ENCODE data around the gene TPK1.

Gene TPK1

GRCh38 chr7:144517749-144518148 is 318.1 kb downstream of the TPK1 start:
- Histone ChIP-seq H3K27me3 (ENCODE audit: control insufficient read depth in 1 of 2, insufficient read depth in 1 of 2, low read length in 2 of 2) (no peaks in the 10 kb centered on the region), H3K4me2 (ENCODE audit: low read length, poor library complexity, severe bottlenecking) (no peak overlapping the region), H2BK15ac (ENCODE audit: low read depth, poor library complexity, severe bottlenecking) (no peak overlapping the region), H3K9me3 (ENCODE audit: control insufficient read depth, low read length) (no peaks in the 10 kb centered on the region), H4K91ac (ENCODE audit: low read length) (no peak overlapping the region), H3K9ac (ENCODE audit: low read length) (no peak overlapping the region), H3K23ac (ENCODE audit: low read length in 2 of 2) (no peak overlapping the region), H2BK5ac (ENCODE audit: low read depth, low read length, poor library complexity, severe bottlenecking) (no peak overlapping the region), H2BK12ac (ENCODE audit: low read length in 2 of 2) (no peak overlapping the region), H3K18ac (ENCODE audit: low read depth in 1 of 2, low read length in 2 of 2) (no peak overlapping the region), H3K4me1 (ENCODE audit: control insufficient read depth, insufficient read depth, low read depth, low read length) (no peaks in the 10 kb centered on the region), H3K4ac (ENCODE audit: low read depth in 1 of 2, low read length in 2 of 2) (no peak overlapping the region), H3K27ac (ENCODE audit: low read length, poor library complexity, severe bottlenecking) (no peak overlapping the region), H3K14ac (ENCODE audit: low read length in 2 of 2) (no peak overlapping the region), H3K4me3 (ENCODE audit: insufficient read depth in 1 of 2, low read depth in 1 of 2, low read length in 2 of 2) (no peak overlapping the region), H4K8ac (ENCODE audit: low read length) (no peak overlapping the region), H3K79me1 (replicated peaks; ENCODE audit: low read length, poor library complexity, severe bottlenecking) (no peaks in the 10 kb centered on the region), H3K36me3 (ENCODE audit: control insufficient read depth in 1 of 2, insufficient read depth in 2 of 2, low read depth in 1 of 2, low read length in 2 of 2) (no peaks in the 10 kb centered on the region), H2AFZ (ENCODE audit: low read depth, low read length) (no peak overlapping the region), H2BK120ac (ENCODE audit: low read depth, low read length) (no peak overlapping the region), H2AK5ac (ENCODE audit: low read length, severe bottlenecking) (no peak overlapping the region)
- DNase-seq, result no peak
- 74% methylated on average over 1 of the region's 3 CpGs for WGBS

GRCh38 chr7:144516729-144517525 is 318.9 kb downstream of the TPK1 start:
- Histone ChIP-seq H2AK5ac (ENCODE audit: low read length, severe bottlenecking) (no peak overlapping the region), H3K4me2 (ENCODE audit: low read length, poor library complexity, severe bottlenecking) (no peak overlapping the region), H3K4me1 (ENCODE audit: control insufficient read depth, insufficient read depth, low read depth, low read length) (no peaks in the 10 kb centered on the region), H3K9me3 (ENCODE audit: control insufficient read depth, low read length) (no peaks in the 10 kb centered on the region), H3K4me3 (ENCODE audit: insufficient read depth in 1 of 2, low read depth in 1 of 2, low read length in 2 of 2) (no peak overlapping the region), H2AFZ (ENCODE audit: low read depth, low read length) (no peak overlapping the region), H3K4ac (ENCODE audit: low read depth in 1 of 2, low read length in 2 of 2) (no peak overlapping the region), H4K8ac (ENCODE audit: low read length) (no peak overlapping the region), H3K18ac (ENCODE audit: low read depth in 1 of 2, low read length in 2 of 2) (no peak overlapping the region), H3K14ac (ENCODE audit: low read length in 2 of 2) (no peak overlapping the region), H3K27me3 (ENCODE audit: control insufficient read depth in 1 of 2, insufficient read depth in 1 of 2, low read length in 2 of 2) (no peaks in the 10 kb centered on the region), H4K91ac (ENCODE audit: low read length) (no peak overlapping the region), H3K23ac (ENCODE audit: low read length in 2 of 2) (no peak overlapping the region), H3K27ac (ENCODE audit: low read length, poor library complexity, severe bottlenecking) (no peak overlapping the region), H2BK12ac (ENCODE audit: low read length in 2 of 2) (no peak overlapping the region), H2BK120ac (ENCODE audit: low read depth, low read length) (no peak overlapping the region), H3K36me3 (ENCODE audit: control insufficient read depth in 1 of 2, insufficient read depth in 2 of 2, low read depth in 1 of 2, low read length in 2 of 2) (no peaks in the 10 kb centered on the region), H3K79me1 (replicated peaks; ENCODE audit: low read length, poor library complexity, severe bottlenecking) (no peaks in the 10 kb centered on the region), H2BK15ac (ENCODE audit: low read depth, poor library complexity, severe bottlenecking) (no peak overlapping the region), H2BK5ac (ENCODE audit: low read depth, low read length, poor library complexity, severe bottlenecking) (no peak overlapping the region), H3K9ac (ENCODE audit: low read length) (no peak overlapping the region)
- WGBS, result 70% methylated on average over 3 of the region's 3 CpGs
- DNase-seq, result no peak

GRCh38 chr7:144513334-144513733 is 322.5 kb downstream of the TPK1 start:
- Histone ChIP-seq H3K79me1 (replicated peaks; ENCODE audit: low read length, poor library complexity, severe bottlenecking) (no peaks in the 10 kb centered on the region), H2BK120ac (ENCODE audit: low read depth, low read length) (no peak overlapping the region), H3K36me3 (ENCODE audit: control insufficient read depth in 1 of 2, insufficient read depth in 2 of 2, low read depth in 1 of 2, low read length in 2 of 2) (no peaks in the 10 kb centered on the region), H4K91ac (ENCODE audit: low read length) (no peak overlapping the region), H2BK12ac (ENCODE audit: low read length in 2 of 2) (no peak overlapping the region), H3K14ac (ENCODE audit: low read length in 2 of 2) (no peak overlapping the region), H3K9ac (ENCODE audit: low read length) (no peak overlapping the region), H3K27ac (ENCODE audit: low read length, poor library complexity, severe bottlenecking) (no peak overlapping the region), H4K8ac (ENCODE audit: low read length) (no peak overlapping the region), H3K9me3 (ENCODE audit: control insufficient read depth, low read length) (no peaks in the 10 kb centered on the region), H2AK5ac (ENCODE audit: low read length, severe bottlenecking) (no peak overlapping the region), H3K27me3 (ENCODE audit: control insufficient read depth in 1 of 2, insufficient read depth in 1 of 2, low read length in 2 of 2) (no peaks in the 10 kb centered on the region), H3K18ac (ENCODE audit: low read depth in 1 of 2, low read length in 2 of 2) (no peak overlapping the region), H2BK5ac (ENCODE audit: low read depth, low read length, poor library complexity, severe bottlenecking) (no peak overlapping the region), H3K4ac (ENCODE audit: low read depth in 1 of 2, low read length in 2 of 2) (no peak overlapping the region), H3K4me2 (ENCODE audit: low read length, poor library complexity, severe bottlenecking) (no peak overlapping the region), H2AFZ (ENCODE audit: low read depth, low read length) (no peak overlapping the region), H2BK15ac (ENCODE audit: low read depth, poor library complexity, severe bottlenecking) (no peak overlapping the region), H3K23ac (ENCODE audit: low read length in 2 of 2) (no peak overlapping the region), H3K4me1 (ENCODE audit: control insufficient read depth, insufficient read depth, low read depth, low read length) (no peaks in the 10 kb centered on the region), H3K4me3 (ENCODE audit: insufficient read depth in 1 of 2, low read depth in 1 of 2, low read length in 2 of 2) (no peak overlapping the region)
- 33% methylated on average over 1 of the region's 2 CpGs for WGBS
- no peak for DNase-seq

GRCh38 chr7:144510621-144511020 is 325.2 kb downstream of the TPK1 start:
- H2AK5ac ChIP-seq (ENCODE audit: low read length, severe bottlenecking), result no peak overlapping the region
- no peak for DNase-seq
- no peak overlapping the region for H2BK12ac ChIP-seq (ENCODE audit: low read length in 2 of 2)
- H3K9ac ChIP-seq (ENCODE audit: low read length), result no peak overlapping the region
- no peak overlapping the region for H3K4me2 ChIP-seq (ENCODE audit: low read length, poor library complexity, severe bottlenecking)
- no peaks in the 10 kb centered on the region for H3K4me1 ChIP-seq (ENCODE audit: control insufficient read depth, insufficient read depth, low read depth, low read length)
- no peak overlapping the region for H2BK5ac ChIP-seq (ENCODE audit: low read depth, low read length, poor library complexity, severe bottlenecking)
- H3K9me3 ChIP-seq (ENCODE audit: control insufficient read depth, low read length), result peaks cover 4% of the 10 kb centered on the region
- H3K27ac ChIP-seq (ENCODE audit: low read length, poor library complexity, severe bottlenecking), result no peak overlapping the region
- H4K8ac ChIP-seq (ENCODE audit: low read length), result no peak overlapping the region
- H3K79me1 ChIP-seq (replicated peaks; ENCODE audit: low read length, poor library complexity, severe bottlenecking), result no peaks in the 10 kb centered on the region
- WGBS, result 84% methylated on average over 6 of the region's 6 CpGs
- H3K23ac ChIP-seq (ENCODE audit: low read length in 2 of 2), result no peak overlapping the region
- no peak overlapping the region for H2BK15ac ChIP-seq (ENCODE audit: low read depth, poor library complexity, severe bottlenecking)
- no peak overlapping the region for H2AFZ ChIP-seq (ENCODE audit: low read depth, low read length)
- H4K91ac ChIP-seq (ENCODE audit: low read length), result no peak overlapping the region
- no peak overlapping the region for H3K18ac ChIP-seq (ENCODE audit: low read depth in 1 of 2, low read length in 2 of 2)
- H3K4me3 ChIP-seq (ENCODE audit: insufficient read depth in 1 of 2, low read depth in 1 of 2, low read length in 2 of 2), result no peak overlapping the region
- H3K14ac ChIP-seq (ENCODE audit: low read length in 2 of 2), result no peak overlapping the region
- no peak overlapping the region for H2BK120ac ChIP-seq (ENCODE audit: low read depth, low read length)
- no peaks in the 10 kb centered on the region for H3K36me3 ChIP-seq (ENCODE audit: control insufficient read depth in 1 of 2, insufficient read depth in 2 of 2, low read depth in 1 of 2, low read length in 2 of 2)
- no peaks in the 10 kb centered on the region for H3K27me3 ChIP-seq (ENCODE audit: control insufficient read depth in 1 of 2, insufficient read depth in 1 of 2, low read length in 2 of 2)
- no peak overlapping the region for H3K4ac ChIP-seq (ENCODE audit: low read depth in 1 of 2, low read length in 2 of 2)

Data from mesenchymal stem cell (in vitro differentiated cells and primary cell).